ENCODE results near the gene PLD3.

DNA sequence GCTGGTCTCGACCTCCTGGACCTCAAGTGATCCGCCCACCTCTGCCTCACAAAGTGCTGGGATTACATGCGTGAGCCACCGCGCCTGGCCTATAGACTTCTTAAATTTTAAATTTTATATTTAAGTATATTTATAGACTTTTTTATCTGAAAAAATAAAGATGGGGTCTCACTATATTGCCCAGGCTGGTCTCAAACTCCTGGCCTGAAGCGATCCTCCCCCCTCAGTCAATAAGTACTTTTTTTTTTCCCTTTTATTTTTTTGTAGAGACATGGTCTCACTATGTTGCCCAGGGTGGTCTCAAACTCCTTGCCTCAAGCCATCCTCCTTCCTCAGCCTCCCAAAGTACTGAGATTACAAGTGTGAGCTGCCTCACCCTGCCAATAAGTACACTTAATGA is 75.4 kb downstream of the PLD3 start:
- no peak for TF ChIP-seq CTCF (optimal IDR thresholded peaks at IDR 0.05 in 1 of 3, IDR thresholded peaks at IDR 0.05 in 1 of 3, conservative IDR thresholded peaks at IDR 0.05 in 1 of 3; ENCODE audit: extremely low read depth in 1 of 3, insufficient read depth in 2 of 3, low read length in 3 of 3)
- no peak for TF ChIP-seq EZH2 (IDR thresholded peaks at IDR 0.05; ENCODE audit: low read length)
